Mammary epithelial cell (primary cell): ENCODE data around the gene NBAS.

Source experiments
- EZH2 ChIP-seq: IDR thresholded peaks from 2 replicates; pipeline ENCODE4 v1.6.1; 2012; ENCODE audit warnings: low read length, inconsistent platforms, borderline replicate concordance
- TF ChIP-seq, protein P1 (sequence below), 2 donors: IDR thresholded peaks in 1 of 2; conservative IDR thresholded peaks in 1 of 2; 2 replicates each; pipeline ENCODE4 v1.5.1; 2011 to 2012; ENCODE audit warnings: inconsistent platforms in 2 of 2, low read length in 2 of 2, mild to moderate bottlenecking in 2 of 2, control low read depth in 1 of 2, low read depth in 1 of 2; ENCODE audit not compliant: insufficient read depth in 1 of 2; ENCODE audit errors: extremely low read depth in 1 of 2

DNA sequence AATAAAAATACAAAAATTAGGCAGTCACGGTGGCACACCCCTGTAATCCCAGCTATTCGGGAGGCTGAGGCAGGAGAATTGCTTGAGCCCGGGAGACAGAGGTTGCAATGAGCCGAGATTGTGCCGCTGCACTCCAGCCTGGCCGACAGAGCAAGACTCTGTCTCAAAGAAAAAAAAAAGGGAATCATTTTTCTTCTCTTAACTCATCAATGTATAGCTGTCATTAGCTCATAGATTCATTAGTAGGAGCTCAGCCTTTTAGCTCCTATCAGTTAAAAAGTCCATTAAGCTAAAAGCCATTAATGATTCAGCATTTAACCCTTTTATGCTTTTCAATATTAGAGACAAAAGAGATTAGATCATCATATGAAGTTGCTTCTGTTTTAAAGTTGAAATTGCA, 5.8 kb upstream of the NBAS start:
- TF ChIP-seq, protein P1, sequence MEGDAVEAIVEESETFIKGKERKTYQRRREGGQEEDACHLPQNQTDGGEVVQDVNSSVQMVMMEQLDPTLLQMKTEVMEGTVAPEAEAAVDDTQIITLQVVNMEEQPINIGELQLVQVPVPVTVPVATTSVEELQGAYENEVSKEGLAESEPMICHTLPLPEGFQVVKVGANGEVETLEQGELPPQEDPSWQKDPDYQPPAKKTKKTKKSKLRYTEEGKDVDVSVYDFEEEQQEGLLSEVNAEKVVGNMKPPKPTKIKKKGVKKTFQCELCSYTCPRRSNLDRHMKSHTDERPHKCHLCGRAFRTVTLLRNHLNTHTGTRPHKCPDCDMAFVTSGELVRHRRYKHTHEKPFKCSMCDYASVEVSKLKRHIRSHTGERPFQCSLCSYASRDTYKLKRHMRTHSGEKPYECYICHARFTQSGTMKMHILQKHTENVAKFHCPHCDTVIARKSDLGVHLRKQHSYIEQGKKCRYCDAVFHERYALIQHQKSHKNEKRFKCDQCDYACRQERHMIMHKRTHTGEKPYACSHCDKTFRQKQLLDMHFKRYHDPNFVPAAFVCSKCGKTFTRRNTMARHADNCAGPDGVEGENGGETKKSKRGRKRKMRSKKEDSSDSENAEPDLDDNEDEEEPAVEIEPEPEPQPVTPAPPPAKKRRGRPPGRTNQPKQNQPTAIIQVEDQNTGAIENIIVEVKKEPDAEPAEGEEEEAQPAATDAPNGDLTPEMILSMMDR (conservative IDR thresholded peaks at IDR 0.05 in 1 of 2, IDR thresholded peaks at IDR 0.05 in 1 of 2; ENCODE audit: extremely low read depth in 1 of 2, insufficient read depth in 1 of 2, low read depth in 1 of 2, low read length in 2 of 2), result no peak
- TF ChIP-seq EZH2, result no peak
